Measurements from ENCODE around the gene GDA.

DNA sequence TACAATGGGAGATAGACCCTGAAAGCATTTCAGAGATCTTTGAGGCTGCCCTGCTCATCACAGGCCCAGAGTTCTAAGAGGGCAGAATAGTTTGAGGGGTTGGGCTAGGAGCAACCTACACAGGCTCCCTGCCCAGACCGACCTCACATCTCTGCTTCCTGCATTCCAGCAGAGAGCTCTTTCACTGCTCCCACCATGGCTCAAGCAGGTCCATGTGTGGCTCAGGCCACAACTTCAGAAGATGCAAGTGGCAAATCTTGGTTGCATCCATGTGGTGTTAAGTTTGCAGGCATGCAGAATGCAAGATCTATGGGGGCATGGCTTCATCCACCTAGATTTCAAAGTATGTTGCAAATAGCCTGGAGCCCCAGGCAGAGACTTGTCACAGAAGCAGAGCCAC, 39.0 kb downstream of the GDA start:
- TF ChIP-seq POLR2A (IDR thresholded peaks at IDR 0.05), result no peak
- TF ChIP-seq, protein P1, sequence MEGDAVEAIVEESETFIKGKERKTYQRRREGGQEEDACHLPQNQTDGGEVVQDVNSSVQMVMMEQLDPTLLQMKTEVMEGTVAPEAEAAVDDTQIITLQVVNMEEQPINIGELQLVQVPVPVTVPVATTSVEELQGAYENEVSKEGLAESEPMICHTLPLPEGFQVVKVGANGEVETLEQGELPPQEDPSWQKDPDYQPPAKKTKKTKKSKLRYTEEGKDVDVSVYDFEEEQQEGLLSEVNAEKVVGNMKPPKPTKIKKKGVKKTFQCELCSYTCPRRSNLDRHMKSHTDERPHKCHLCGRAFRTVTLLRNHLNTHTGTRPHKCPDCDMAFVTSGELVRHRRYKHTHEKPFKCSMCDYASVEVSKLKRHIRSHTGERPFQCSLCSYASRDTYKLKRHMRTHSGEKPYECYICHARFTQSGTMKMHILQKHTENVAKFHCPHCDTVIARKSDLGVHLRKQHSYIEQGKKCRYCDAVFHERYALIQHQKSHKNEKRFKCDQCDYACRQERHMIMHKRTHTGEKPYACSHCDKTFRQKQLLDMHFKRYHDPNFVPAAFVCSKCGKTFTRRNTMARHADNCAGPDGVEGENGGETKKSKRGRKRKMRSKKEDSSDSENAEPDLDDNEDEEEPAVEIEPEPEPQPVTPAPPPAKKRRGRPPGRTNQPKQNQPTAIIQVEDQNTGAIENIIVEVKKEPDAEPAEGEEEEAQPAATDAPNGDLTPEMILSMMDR (IDR thresholded peaks at IDR 0.05), result no peak

All from lower leg skin (tissue), 3 donors.